ENCODE measurements around the gene ADORA1.

ADORA1 gene

DNA sequence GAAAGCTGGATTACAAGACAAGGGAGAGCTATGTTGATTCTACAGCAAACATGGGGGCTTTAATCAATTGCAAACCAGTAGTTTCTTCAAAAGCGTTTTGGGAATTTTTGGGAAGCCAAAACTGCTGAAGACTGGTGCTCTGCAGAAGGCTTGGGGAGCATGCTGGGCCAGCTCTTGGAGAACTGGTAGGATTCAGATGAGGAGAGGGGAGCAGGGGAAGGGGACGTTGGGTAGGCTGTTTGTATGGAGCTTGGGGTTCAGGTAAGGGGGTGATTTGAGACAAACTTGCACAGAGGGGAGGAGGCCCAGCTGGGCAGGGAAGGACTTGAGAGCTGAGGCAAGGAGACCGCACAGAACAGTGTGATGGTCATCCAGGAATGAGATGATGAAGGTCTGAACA is 39.1 kb upstream of the ADORA1 start:
- TF ChIP-seq, protein P1, sequence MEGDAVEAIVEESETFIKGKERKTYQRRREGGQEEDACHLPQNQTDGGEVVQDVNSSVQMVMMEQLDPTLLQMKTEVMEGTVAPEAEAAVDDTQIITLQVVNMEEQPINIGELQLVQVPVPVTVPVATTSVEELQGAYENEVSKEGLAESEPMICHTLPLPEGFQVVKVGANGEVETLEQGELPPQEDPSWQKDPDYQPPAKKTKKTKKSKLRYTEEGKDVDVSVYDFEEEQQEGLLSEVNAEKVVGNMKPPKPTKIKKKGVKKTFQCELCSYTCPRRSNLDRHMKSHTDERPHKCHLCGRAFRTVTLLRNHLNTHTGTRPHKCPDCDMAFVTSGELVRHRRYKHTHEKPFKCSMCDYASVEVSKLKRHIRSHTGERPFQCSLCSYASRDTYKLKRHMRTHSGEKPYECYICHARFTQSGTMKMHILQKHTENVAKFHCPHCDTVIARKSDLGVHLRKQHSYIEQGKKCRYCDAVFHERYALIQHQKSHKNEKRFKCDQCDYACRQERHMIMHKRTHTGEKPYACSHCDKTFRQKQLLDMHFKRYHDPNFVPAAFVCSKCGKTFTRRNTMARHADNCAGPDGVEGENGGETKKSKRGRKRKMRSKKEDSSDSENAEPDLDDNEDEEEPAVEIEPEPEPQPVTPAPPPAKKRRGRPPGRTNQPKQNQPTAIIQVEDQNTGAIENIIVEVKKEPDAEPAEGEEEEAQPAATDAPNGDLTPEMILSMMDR (IDR thresholded peaks at IDR 0.05; ENCODE audit: insufficient read depth, low read depth, low read length, missing control alignments): no peak
- no peak for DNase-seq (ENCODE audit: low read depth)
- H3K4me3 ChIP-seq (ENCODE audit: low read depth, low read length): no peak overlapping the region

DNA sequence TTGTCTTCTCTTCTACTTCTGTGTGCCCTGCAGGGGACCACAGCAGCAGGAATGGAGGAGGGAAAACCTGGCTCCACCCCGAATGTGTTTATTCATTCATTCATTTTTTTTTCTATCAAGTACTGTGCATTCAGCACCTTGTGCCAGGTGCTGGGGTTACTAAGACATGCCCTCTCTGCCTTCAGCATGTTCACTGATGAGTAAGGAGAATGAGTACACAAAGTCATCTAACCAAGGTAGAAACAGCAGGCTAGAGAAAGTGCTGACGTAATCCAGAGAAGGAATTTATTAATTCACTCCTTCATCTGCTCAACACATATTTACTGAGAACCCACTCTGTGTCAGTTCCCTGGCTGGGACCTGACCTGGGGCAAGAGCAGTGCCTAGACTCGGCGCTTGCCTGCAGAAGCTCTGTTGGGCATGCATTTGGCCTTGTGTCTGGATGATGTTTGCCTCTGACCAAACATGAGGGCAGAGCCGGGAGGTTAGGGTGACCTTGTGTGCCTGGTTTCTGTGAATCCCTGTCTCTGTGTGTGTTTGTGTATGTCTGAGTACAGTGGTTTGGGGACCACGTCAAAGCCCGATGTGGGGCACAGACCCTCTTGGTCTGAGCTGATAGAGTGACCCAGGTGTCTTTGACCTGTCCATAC is 38.4 kb upstream of the ADORA1 start:
- no peak overlapping the region for H3K4me3 ChIP-seq (ENCODE audit: low read depth, low read length)
- TF ChIP-seq, protein P1 (IDR thresholded peaks at IDR 0.05; ENCODE audit: insufficient read depth, low read depth, low read length, missing control alignments): no peak
- no peak for DNase-seq (ENCODE audit: low read depth)

DNA sequence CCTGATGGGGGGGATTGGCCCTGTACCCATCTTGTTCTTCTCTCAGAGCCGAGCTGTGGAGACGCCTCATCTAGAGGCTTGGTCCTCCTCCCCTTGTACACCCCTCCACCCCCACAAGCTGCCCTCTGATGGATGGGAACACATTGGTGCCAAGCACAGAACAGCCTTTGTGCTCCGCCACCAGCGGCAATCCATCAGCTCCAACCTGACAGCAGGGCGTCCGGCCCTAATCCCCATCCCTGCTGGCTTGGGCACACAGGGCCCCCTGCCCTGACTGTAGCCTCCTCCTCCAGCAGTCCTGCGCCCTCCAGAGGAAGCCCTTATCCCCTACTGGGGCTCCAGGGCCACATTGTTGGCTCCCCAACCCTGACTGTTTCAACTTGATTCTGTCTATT is 37.9 kb upstream of the ADORA1 start:
- no peak overlapping the region for H3K4me3 ChIP-seq (ENCODE audit: low read depth, low read length)
- DNase-seq (ENCODE audit: low read depth): no peak
- TF ChIP-seq, protein P1 (IDR thresholded peaks at IDR 0.05; ENCODE audit: insufficient read depth, low read depth, low read length, missing control alignments): no peak

DNA sequence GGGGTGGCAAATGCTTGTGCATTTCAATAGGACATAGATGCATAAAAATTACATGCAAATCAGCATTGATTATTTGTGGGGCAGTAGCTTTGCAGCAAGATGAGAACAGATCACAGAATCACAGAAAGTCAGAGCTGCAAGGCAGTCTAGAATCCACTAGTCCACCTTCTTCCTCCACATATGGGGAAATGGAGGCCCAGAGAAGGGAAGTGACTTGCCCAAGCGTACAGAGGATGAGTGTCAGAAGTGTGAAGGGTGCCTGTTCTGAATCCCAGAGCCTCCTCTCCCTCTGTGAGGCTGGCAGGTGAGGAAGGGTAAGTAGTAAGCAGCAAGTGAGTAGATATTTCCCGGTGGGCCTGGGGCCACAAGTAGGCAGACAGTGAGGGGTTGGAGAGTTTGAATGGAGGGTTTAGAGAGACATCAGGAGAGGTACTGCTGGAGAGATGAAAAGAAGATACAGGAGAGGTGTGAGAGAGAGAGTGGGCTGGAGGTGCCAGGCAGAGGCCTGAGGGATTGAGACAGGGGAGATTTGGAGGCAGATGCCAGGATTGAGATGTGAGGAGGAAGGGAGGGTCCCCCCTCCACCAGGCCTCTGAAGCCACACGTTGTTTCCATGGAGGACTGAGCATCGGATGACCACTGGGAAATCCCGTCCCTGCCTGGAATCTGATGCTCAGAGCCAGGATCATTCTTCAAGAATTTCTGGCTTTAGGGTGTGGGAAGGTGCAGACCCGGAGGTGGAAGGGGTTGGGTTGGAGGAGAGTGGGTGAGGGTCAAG is 36.9 kb upstream of the ADORA1 start:
- H3K4me3 ChIP-seq (ENCODE audit: low read depth, low read length): no peak overlapping the region
- TF ChIP-seq, protein P1 (IDR thresholded peaks at IDR 0.05; ENCODE audit: insufficient read depth, low read depth, low read length, missing control alignments): no peak
- DNase-seq (ENCODE audit: low read depth): no peak

DNA sequence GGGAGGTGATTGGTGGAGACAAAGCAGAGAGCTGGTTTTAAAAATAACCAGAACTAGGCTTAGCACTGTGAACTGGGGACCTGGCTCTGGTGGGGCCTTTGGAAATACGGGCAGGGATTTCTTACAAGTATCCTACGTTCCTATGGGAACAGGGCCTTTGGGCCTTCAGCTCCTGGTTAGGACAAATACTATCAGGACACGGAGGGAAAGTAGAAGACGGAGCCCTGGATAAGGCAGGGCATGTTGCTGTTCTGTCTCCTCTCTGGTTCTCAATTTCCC is 36.4 kb upstream of the ADORA1 start:
- H3K4me3 ChIP-seq (ENCODE audit: low read depth, low read length): no peak overlapping the region
- TF ChIP-seq, protein P1 (IDR thresholded peaks at IDR 0.05; ENCODE audit: insufficient read depth, low read depth, low read length, missing control alignments): no peak
- no peak for DNase-seq (ENCODE audit: low read depth)

DNA sequence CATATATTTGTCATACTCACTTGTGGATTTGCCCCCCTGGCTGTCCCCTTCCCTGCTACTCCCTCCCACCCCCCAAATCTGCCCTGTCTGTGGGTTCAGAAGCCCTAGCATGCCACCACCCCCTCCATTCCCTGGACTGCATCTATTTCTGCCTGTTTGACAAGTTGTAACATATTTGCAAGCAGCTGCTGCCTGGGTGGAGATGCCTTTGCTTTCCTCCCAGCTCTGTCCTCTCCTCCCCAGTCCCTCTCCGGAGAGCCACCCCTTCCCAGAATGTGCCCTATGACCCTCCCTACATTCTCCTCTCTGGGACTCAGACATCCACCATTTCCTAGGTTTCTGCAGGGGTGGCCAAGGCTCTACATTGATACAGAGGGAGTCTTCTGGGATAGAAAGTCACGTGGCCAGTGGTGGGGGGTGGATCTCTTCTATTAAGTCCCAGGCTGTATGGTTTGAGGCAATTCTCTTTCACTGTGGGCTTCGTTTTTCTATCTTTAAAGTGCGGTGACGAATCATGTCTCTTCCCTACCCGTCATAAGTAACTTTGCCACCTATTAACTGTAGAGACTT is 35.7 kb upstream of the ADORA1 start:
- no peak overlapping the region for H3K4me3 ChIP-seq (ENCODE audit: low read depth, low read length)
- no peak for DNase-seq (ENCODE audit: low read depth)
- TF ChIP-seq, protein P1 (IDR thresholded peaks at IDR 0.05; ENCODE audit: insufficient read depth, low read depth, low read length, missing control alignments): no peak
